HG03039 (cell line): ENCODE results near the gene CAVIN2.

ENCODE experiments used
- ATAC-seq: cut with Tn5 transposase; IDR thresholded peaks from one replicate; pipeline ENCODE4 v1.9.1; 2021; ENCODE audit warnings: mild to moderate bottlenecking, moderate library complexity; ENCODE audit not compliant: unreplicated experiment

The CAVIN2 gene

GRCh38 chr2:191840921-191841320, 6.0 kb downstream of the CAVIN2 start:
- no peak for ATAC-seq

- ATAC-seq = no peak
Measured at GRCh38 chr2:191839918-191840804, 6.7 kb downstream of the CAVIN2 start.

GRCh38 chr2:191838526-191838925, 8.4 kb downstream of the CAVIN2 start:
- ATAC-seq = no peak

GRCh38 chr2:191836853-191837769, 9.8 kb downstream of the CAVIN2 start:
- peak; percentile 81 for ATAC-seq

- no peak for ATAC-seq
Measured at GRCh38 chr2:191836471-191836852, 10.4 kb downstream of the CAVIN2 start.

- ATAC-seq = no peak
Measured at GRCh38 chr2:191835539-191836350, 11.1 kb downstream of the CAVIN2 start.

GRCh38 chr2:191835100-191835499, 11.8 kb downstream of the CAVIN2 start:
- no peak for ATAC-seq

GRCh38 chr2:191833356-191833755, 13.5 kb downstream of the CAVIN2 start:
- no peak for ATAC-seq

GRCh38 chr2:191832668-191833067, 14.2 kb downstream of the CAVIN2 start:
- no peak for ATAC-seq

- no peak for ATAC-seq
Measured at GRCh38 chr2:191831410-191831994, 15.4 kb downstream of the CAVIN2 start.

GRCh38 chr2:191824398-191824797, 22.5 kb downstream of the CAVIN2 start:
- ATAC-seq = no peak

GRCh38 chr2:191821078-191821477, 25.8 kb downstream of the CAVIN2 start:
- no peak for ATAC-seq

GRCh38 chr2:191818725-191819350, 28.1 kb downstream of the CAVIN2 start:
- no peak for ATAC-seq

GRCh38 chr2:191818133-191818532, 28.8 kb downstream of the CAVIN2 start:
- no peak for ATAC-seq

GRCh38 chr2:191815010-191815409, 31.9 kb downstream of the CAVIN2 start:
- ATAC-seq = no peak

GRCh38 chr2:191813943-191814342, 32.9 kb downstream of the CAVIN2 start:
- ATAC-seq = no peak

- peak; percentile 78 for ATAC-seq
Measured at GRCh38 chr2:191811807-191812602, 34.9 kb downstream of the CAVIN2 start.

- ATAC-seq = no peak
Measured at GRCh38 chr2:191806396-191806795, 40.5 kb downstream of the CAVIN2 start.

- ATAC-seq = no peak
Measured at GRCh38 chr2:191804766-191805165, 42.1 kb downstream of the CAVIN2 start.
